Measurements from ENCODE around the gene NUAK2.

The NUAK2 gene

DNA sequence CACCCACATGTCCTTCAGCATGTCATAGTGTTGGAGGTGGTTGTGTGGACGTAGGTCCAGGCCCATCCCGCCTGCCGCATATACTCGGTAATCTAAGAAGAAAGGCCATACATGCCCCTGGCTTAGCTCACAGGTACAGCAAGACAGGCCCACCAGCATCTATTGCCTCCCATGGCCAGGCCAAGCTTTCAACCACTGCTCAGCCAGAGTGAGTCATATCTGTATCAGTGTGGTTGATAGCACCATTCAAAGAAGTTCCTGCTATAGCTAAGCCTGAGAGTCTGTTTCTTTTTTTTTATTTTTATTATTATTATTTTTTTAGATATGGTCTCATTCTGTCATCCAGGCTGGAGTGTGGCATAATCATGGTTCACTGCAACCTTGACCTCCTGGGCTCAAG is 18.2 kb upstream of the NUAK2 start:
- no peak for DNase-seq (ENCODE audit: extremely low read depth, low read depth)
- TF ChIP-seq, protein P1, sequence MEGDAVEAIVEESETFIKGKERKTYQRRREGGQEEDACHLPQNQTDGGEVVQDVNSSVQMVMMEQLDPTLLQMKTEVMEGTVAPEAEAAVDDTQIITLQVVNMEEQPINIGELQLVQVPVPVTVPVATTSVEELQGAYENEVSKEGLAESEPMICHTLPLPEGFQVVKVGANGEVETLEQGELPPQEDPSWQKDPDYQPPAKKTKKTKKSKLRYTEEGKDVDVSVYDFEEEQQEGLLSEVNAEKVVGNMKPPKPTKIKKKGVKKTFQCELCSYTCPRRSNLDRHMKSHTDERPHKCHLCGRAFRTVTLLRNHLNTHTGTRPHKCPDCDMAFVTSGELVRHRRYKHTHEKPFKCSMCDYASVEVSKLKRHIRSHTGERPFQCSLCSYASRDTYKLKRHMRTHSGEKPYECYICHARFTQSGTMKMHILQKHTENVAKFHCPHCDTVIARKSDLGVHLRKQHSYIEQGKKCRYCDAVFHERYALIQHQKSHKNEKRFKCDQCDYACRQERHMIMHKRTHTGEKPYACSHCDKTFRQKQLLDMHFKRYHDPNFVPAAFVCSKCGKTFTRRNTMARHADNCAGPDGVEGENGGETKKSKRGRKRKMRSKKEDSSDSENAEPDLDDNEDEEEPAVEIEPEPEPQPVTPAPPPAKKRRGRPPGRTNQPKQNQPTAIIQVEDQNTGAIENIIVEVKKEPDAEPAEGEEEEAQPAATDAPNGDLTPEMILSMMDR (IDR thresholded peaks at IDR 0.05; ENCODE audit: low read depth, low read length, missing control alignments): no peak
- H3K4me3 ChIP-seq (replicated peaks; ENCODE audit: low read depth, low read length): no peak overlapping the region

DNA sequence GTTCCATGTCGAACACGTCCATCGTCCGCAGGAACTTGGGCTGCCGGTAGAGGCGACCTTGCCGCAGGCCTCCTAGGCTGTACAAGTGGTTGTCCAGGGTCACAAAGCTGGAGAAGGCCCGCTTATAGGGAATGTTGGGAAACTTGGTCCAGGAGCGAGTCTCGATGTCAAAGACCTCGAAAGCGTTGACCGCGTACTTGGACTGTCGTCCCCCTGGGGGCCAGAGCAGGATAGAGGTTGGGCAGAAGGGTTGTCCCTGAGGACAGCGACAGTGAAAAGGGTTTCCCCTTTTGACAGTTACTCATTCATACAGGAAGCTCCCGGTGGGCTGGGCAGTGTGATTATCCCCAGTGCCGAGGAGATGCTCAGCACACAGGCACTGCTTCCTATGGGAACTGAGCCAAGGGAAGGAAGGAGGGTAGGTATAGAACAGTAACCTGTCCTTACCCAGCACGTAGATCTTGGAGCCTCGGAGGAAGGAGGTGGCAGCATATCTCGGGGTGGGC is 17.7 kb upstream of the NUAK2 start:
- DNase-seq (ENCODE audit: extremely low read depth, low read depth): no peak
- TF ChIP-seq, protein P1 (IDR thresholded peaks at IDR 0.05; ENCODE audit: low read depth, low read length, missing control alignments): no peak
- H3K4me3 ChIP-seq (replicated peaks; ENCODE audit: low read depth, low read length): no peak overlapping the region

DNA sequence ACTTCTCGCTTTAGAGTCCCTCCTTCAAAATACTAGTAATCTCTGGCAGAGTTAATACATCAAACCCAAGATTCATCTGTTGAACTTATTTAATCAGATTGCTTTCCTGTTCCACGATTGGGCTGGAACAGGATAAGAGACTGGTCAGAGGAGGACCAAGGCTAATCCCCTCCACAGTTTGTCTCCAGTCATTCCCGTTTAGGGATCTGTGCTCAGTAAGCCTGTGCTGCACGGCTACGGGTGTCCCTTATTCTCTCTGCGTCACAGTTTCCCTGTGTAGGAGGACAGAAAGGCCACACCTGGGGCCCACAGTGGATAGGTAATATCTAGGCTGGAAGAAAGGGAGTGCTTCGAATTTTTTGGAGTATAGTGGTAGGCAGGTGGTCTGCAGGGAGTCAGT is 16.5 kb upstream of the NUAK2 start:
- no peak overlapping the region for H3K4me3 ChIP-seq (replicated peaks; ENCODE audit: low read depth, low read length)
- no peak for DNase-seq (ENCODE audit: extremely low read depth, low read depth)
- TF ChIP-seq, protein P1 (IDR thresholded peaks at IDR 0.05; ENCODE audit: low read depth, low read length, missing control alignments): no peak

DNA sequence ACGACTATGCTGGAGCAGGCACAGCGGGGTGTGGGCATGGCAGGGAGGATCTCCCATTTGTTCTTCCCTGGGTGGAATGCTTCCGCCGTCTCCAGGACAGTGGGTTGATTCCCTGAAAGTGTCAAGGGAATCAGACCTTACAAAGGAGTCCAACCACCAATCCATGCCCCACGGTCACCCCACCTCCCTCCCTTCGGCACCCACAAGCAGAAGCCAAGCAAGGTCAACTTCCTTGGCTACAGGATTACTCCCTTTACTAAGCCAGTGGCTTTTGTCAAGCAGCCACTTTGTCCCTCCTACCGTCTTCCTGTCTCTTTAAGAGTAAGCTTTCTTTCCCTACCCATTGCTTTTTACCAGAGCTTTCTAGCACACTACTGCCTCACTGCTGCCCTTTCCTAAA is 15.9 kb upstream of the NUAK2 start:
- TF ChIP-seq, protein P1 (IDR thresholded peaks at IDR 0.05; ENCODE audit: low read depth, low read length, missing control alignments): no peak
- no peak overlapping the region for H3K4me3 ChIP-seq (replicated peaks; ENCODE audit: low read depth, low read length)
- no peak for DNase-seq (ENCODE audit: extremely low read depth, low read depth)

DNA sequence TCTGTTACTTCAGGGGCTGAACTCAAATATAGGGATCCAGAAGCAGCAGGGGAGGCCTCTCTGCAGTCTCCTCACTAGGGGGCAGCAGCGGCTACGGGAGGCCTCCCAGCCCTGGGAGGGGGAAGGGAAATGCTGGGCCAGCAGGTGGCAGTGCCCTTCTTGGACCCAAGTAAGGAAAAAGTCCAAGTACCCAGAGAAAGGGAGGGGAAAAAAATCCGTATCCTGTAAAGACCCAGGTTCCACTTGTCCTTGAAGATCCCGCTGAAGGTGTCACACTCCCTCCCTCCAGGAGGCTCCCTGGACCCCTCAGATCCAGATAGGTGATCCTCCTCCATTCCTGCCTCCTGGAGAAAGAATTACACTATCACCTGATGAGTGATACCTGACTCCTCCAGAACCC is 14.1 kb upstream of the NUAK2 start:
- TF ChIP-seq, protein P1 (IDR thresholded peaks at IDR 0.05; ENCODE audit: low read depth, low read length, missing control alignments): peak; percentile 99
- DNase-seq (ENCODE audit: extremely low read depth, low read depth): peak; percentile 35
- H3K4me3 ChIP-seq (replicated peaks; ENCODE audit: low read depth, low read length): no peak overlapping the region

DNA sequence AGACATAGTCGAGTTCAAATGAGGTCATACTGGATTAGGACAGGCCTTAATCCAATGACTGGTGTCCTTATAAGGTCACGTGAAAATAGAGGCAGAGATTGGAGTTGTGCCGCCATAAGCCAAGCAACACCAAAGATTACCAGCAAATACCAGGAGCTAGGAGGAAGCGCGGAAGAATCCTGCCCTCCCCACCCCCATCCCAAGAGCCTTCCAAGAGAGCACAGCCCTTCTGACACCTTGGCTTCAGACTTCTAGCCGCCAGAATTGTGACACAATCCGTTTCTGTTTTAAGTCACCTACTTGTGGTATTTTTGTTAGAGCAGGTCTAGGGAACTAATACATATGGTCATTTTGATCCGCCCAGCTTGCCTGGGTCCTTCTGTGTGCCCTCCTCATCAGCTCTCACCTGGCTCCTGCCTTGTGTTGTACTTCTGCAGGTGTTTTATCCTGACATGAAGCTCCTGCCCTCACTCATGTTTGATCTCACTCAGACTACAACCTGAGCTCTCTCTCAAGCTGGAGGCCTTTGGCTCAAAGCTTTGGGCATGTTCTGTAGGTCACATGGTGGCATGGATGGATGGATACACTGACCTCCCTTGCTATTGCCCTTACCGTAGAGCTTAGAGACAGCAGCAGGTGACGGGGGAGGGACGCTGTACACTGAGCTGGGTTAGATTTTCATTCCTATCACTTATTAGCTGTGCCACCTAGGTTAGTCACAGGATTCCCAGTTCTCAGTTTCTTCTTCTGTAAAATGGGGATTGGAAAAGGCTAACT is 10.7 kb upstream of the NUAK2 start:
- DNase-seq (ENCODE audit: extremely low read depth, low read depth): no peak
- no peak overlapping the region for H3K4me3 ChIP-seq (replicated peaks; ENCODE audit: low read depth, low read length)
- TF ChIP-seq, protein P1 (IDR thresholded peaks at IDR 0.05; ENCODE audit: low read depth, low read length, missing control alignments): no peak

All from HFF-Myc (cell line).